DMS153 treated with DMSO at 0.1 percent for 48 hours (cell line): ENCODE measurements around the gene OR2L13.
"Not testable (repeated sequence)": the region's sequence is repeated elsewhere in the genome, so short reads cannot be mapped to it uniquely, and the experiment has no call there.

Source experiments
- DNase-seq: peaks from one replicate; lab custom pipeline; 2025; ENCODE audit not compliant: unreplicated experiment; lab: John Stamatoyannopoulos, UW

OR2L13 gene, protein sequence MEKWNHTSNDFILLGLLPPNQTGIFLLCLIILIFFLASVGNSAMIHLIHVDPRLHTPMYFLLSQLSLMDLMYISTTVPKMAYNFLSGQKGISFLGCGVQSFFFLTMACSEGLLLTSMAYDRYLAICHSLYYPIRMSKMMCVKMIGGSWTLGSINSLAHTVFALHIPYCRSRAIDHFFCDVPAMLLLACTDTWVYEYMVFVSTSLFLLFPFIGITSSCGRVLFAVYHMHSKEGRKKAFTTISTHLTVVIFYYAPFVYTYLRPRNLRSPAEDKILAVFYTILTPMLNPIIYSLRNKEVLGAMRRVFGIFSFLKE

DNA sequence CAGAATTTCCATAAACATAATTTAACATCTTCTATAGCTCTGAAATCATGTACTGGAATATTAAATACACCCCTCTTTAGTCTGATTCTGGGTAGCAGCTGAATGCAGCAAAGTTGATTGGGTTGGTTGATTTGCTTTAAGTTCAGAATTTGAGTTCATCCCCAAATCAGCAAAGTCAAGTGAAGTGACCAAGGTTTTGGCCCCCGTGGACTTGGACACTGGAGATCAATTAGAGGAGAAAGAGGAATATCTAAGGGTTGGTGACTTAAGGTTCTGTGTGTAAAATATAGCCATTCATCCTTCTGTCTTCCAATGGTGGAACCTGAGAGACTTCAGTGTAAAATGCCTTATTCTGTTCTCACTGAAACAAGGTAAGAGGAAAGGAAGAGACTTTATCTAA lies at the start of gene OR2L13:
Gene OR2L13, plus strand, starts transcription at position 301 of the 400 bp plus-strand sequence. CDS start 4,192 bp downstream, outside the sequence.
- DNase-seq, result no peak

- DNase-seq, result no peak
These were observed 49.8 kb upstream of the OR2L13 start for GRCh38 chr1:248045209-248045608.

DNA sequence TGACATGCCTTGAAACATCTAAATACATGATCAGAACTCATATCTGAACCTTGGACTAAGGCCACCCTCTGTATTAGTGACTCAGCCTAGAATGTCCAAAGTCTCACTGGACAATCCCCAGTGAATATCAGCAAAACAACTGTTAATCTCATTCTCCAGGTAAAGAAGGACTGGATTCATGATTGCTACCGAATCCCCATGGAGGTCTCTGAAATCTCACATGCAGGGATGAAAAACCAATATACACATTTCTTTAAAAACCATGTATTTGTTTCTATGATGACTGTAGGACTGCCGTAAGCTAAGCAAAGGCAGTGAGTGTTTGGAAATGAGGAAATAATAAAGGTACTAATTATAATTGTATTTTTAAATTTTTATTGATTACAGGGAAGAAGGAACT lies 48.4 kb upstream of the OR2L13 start, which contains the start of gene OR2L3:
Gene OR2L3, plus strand, starts transcription at position 301 of the 400 bp plus-strand sequence. CDS start 13,846 bp downstream, outside the sequence.
- no peak for DNase-seq

DNA sequence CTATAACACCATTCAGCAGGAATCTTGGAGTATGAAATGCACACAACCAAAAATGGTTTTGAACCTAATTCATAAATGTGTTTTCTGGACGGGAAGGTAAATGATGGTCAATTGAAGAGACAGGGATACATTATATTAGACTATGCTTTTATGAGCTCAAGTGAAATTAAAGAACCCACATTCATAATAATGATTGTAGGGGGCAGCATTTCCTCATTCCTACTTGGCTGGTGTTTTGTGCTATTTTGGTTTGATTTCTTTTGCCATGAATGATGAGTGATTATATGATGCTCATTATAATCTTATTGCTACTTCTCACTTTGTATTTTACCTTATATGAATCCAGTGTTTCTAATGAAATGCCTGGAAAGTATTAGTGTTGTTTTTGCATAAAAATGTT lies 48.0 kb upstream of the OR2L13 start:
- DNase-seq, result no peak

GRCh38 chr1:248054671-248055070 lies 40.3 kb upstream of the OR2L13 start:
- no peak for DNase-seq

- DNase-seq, result no peak
These were observed 39.7 kb upstream of the OR2L13 start for GRCh38 chr1:248055261-248055660.

GRCh38 chr1:248065071-248065470 lies 29.9 kb upstream of the OR2L13 start:
- DNase-seq, result no peak

- DNase-seq, result no peak
These were observed 29.4 kb upstream of the OR2L13 start for GRCh38 chr1:248065604-248066003.

DNA sequence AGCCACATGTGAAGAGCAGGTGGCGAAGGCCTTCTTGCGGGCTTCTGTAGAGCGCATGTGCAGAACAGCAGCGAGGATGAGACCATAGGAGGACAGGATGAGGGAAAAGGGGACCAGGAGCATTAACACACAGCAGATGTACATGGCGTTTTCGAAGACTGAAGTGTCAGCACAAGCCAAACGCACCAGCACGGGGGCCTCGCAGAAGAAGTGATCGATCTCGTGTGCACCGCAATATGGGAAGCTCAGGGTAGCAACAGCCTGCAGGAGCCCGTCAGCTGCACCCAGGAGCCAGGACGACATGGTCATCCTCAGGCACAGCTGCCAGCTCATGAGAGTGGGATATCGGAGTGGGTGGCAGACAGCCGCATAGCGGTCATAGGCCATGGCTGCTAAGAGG lies 11.1 kb upstream of the OR2L13 start:
- not testable (repeated sequence) for DNase-seq

DNA sequence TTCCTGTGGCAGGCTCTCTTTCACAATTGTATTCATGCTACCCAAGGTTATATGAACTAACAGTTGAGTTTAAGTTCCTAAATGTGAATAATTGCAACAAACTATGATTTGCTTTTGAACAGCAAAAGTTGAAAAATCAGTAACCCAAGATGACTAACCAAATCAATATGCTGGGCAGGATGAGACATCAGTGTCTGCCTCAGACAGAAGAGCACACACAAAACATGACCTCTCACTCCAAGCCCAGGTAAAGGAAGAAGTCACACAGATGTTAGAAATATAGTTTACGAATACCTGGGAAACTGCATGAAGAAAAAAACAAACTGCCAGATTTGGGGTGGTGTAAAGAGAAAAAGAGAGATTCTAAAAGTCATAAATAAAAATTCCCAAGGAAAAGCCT lies 3.5 kb downstream of the OR2L13 start:
- DNase-seq, result no peak

DNA sequence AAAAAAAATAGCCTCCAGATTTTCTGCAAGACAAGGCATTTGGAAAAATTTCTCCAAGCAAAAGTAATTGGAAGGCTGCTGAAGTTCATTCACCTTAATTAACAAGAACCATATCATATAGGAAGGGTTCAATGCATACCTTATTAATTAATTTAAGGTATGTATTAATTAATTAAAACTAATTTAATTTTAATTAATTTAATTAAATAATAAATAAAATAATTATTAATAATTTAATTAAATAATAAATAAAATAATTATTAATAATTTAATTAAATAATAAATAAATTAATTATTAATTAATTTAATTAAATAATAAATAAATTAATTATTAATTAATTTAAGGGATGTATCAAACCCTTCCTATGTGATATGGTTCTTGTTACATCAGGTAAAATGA lies 7.9 kb downstream of the OR2L13 start:
- DNase-seq, result no peak

- DNase-seq, result no peak
These were observed 16.2 kb downstream of the OR2L13 start for GRCh38 chr1:248111157-248111556.

DNA sequence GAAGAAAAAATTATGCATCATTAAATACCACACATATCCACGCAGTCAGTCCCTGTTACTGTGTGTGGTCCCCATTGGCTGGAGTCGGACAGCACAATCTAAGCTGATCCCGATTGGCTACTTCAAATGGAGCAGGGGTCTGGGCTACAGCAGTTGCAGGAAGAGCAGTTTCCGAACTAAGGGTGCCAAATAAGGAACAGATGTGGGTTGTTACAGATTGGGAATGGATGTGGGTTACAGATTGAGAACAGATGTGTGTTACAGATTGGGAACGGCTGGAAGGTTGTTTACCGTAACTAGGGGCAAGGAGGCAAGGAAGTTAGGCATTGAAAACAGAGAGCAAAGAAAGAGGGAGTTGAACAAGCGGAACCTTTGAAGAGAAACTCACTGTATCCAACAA lies 19.9 kb downstream of the OR2L13 start:
- DNase-seq, result no peak

DNA sequence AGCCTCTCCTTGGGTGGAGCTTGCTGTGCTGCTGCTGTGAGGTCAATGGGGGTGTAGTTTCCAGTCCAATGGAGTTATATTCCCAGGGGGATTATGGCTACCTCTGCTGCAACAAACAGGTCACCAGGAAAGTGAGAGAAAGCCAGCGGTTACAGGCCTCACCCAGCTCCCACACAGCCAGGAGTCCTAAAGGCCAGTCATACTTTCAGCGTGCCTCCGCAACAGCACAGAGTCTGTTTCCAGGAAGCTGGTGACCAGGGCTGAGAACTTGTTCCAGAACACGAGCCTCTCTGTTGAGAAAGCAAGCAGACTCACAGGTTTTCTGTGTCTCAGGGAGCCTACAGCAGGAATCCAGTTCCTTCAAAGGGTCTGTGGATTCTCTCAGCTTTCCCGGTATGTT lies 32.7 kb downstream of the OR2L13 start:
- DNase-seq, result no peak

- DNase-seq, result no peak
These were observed 41.8 kb downstream of the OR2L13 start for GRCh38 chr1:248136811-248137210.

DNA sequence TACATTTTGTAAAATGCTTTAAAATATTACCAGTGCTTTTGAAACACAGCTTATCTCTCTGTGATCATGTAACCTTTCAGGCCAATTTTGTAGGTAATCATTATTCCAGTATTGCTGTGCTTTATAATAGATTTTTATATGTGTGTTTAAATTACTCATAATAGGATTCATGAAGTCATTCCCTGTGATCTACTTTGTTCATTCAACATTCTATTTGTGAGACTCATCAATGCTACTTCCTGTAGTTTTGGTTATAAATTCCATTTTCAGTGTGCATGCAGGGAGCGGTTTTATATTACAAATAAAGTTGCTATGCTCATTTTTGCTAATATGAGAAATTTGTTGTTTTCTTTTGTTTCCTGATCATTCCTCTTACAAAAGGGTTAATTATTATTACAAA lies 45.9 kb downstream of the OR2L13 start:
- no peak for DNase-seq

DNA sequence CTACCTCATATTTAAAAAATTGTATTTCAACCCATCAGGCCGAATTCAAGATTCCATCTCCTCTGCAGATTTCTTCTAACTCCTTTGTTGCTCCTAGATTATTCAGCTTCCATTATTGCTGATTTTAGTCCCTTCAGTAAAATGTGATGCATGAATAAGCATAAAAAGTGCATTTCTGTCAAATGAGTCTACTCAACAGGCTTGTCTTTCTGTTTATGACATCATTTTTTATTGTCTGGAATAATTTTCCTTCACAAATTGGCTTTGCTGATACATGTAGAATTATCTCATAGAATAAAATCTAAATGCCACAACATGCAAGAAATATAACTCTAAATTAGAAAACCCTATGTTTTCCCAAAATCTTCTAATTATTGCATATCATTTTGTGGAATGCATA lies 48.3 kb downstream of the OR2L13 start:
- DNase-seq, result no peak

DNA sequence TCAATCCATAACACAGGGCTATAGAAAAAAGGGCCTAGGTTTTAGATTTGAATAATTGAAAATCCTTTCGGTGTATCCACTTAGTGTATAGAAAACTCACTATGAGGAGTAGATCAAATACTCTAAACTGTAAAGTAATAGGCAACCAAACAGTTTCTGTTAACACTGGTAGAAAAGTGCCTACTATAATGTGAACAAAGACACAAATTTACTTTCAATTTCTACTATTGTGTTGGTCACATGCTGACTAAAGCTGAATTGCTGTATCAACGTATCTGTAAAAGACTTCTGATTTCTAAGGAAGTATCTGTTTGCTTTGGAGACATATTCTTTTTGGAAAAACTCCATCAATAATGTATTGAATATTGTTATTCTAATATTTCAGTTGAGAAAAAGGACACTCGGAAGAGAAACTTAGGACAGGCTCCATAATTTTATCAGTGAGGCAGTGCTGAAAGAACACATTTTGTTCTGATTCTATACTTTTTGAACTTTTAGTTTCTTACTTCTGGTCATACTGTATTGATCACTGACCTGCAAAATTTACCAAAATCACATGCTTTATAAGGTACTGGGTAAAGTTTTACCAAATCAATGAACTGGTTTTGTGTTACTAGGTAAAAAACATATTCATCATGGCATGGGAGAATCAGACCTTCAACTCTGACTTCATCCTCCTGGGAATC lies 49.7 kb downstream of the OR2L13 start, which contains the start of gene OR2M5:
Gene OR2M5, plus strand, starts transcription at position 636 of the 686 bp plus-strand sequence. Its CDS starts 0 bp downstream, at position 636.
- no peak for DNase-seq
